SK-N-SH treated with all-trans-retinoic acid at 6 μM for 48 hours (cell line): ENCODE results near the gene GRIA3.

Source experiments
- ATAC-seq: fragments of 200-7000 bp; cut with Tn5 transposase; 3 replicates; pipeline ENCODE4 v1.9.1; 2020; ENCODE audit warnings: mild to moderate bottlenecking, moderate library complexity
- ARNTL ChIP-seq: fragments of 450-650 bp; formaldehyde crosslinking; IDR thresholded peaks from 2 replicates; pipeline ENCODE4 v1.5.0; 2020; ENCODE audit warnings: low read depth, mild to moderate bottlenecking, moderate library complexity, borderline replicate concordance
- BACH2 ChIP-seq: fragments of 250-450 bp; sonication (Bioruptor Pico); IDR thresholded peaks from 2 replicates; pipeline ENCODE4 v1.9.0; 2021; ENCODE audit warnings: mild to moderate bottlenecking, borderline replicate concordance
- CREB5 ChIP-seq: fragments of 250-450 bp; sonication (Bioruptor Pico); IDR thresholded peaks from 2 replicates; pipeline ENCODE4 v1.5.1; 2020; ENCODE audit warnings: low read depth, mild to moderate bottlenecking, moderate library complexity
- CSRNP3 ChIP-seq: fragments of 250-450 bp; sonication (Bioruptor Pico); IDR thresholded peaks from 2 replicates; pipeline ENCODE4 v1.5.1; 2021; ENCODE audit warnings: mild to moderate bottlenecking, moderate library complexity
- ESRRG ChIP-seq: fragments of 250-450 bp; sonication (Bioruptor Pico); IDR thresholded peaks from 2 replicates; pipeline ENCODE4 v1.6.1; 2021; ENCODE audit warnings: mild to moderate bottlenecking
- GLIS3 ChIP-seq: fragments of 250-450 bp; sonication (Bioruptor Pico); IDR thresholded peaks from 2 replicates; pipeline ENCODE4 v1.5.0; 2020; ENCODE audit warnings: mild to moderate bottlenecking, moderate library complexity
- OSR1 ChIP-seq: fragments of 250-450 bp; sonication (Bioruptor Pico); IDR thresholded peaks from 2 replicates; pipeline ENCODE4 v1.8.0; 2022; ENCODE audit warnings: moderate library complexity, mild to moderate bottlenecking, inconsistent platforms
- PATZ1 ChIP-seq: fragments of 250-450 bp; sonication (Bioruptor Pico); IDR thresholded peaks from 2 replicates; pipeline ENCODE4 v1.8.0; 2020; ENCODE audit warnings: mild to moderate bottlenecking, moderate library complexity, borderline replicate concordance
- POU6F1 ChIP-seq: fragments of 250-450 bp; sonication (Bioruptor Pico); IDR thresholded peaks from 2 replicates; pipeline ENCODE4 v1.8.0; 2021; ENCODE audit warnings: low read depth, mild to moderate bottlenecking, moderate library complexity, borderline replicate concordance
- PPARA ChIP-seq: fragments of 250-450 bp; sonication (Bioruptor Pico); IDR thresholded peaks from 2 replicates; pipeline ENCODE4 v1.5.0; 2020; ENCODE audit warnings: mild to moderate bottlenecking, borderline replicate concordance
- RARB ChIP-seq: fragments of 250-450 bp; sonication (Bioruptor Pico); IDR thresholded peaks from 2 replicates; pipeline ENCODE4 v1.8.0; 2021; ENCODE audit warnings: mild to moderate bottlenecking, moderate library complexity
- SNAI2 ChIP-seq: fragments of 250-450 bp; sonication (Bioruptor Pico); IDR thresholded peaks from 2 replicates; pipeline ENCODE4 v1.5.0; 2020; ENCODE audit warnings: mild to moderate bottlenecking, moderate library complexity
- TCF4 ChIP-seq: fragments of 250-450 bp; sonication (Bioruptor Pico); IDR thresholded peaks from 2 replicates; pipeline ENCODE4 v1.8.0; 2021; ENCODE audit warnings: mild to moderate bottlenecking, moderate library complexity, borderline replicate concordance
- TOX ChIP-seq: fragments of 250-450 bp; sonication (Bioruptor Pico); IDR thresholded peaks from 2 replicates; pipeline ENCODE4 v1.8.0; 2021; ENCODE audit warnings: mild to moderate bottlenecking, moderate library complexity, borderline replicate concordance
- TSHZ2 ChIP-seq: fragments of 250-450 bp; sonication (Bioruptor Pico); IDR thresholded peaks from 2 replicates; pipeline ENCODE4 v1.5.0; 2020; ENCODE audit warnings: mild to moderate bottlenecking, moderate library complexity
- ZC3H10 ChIP-seq: fragments of 250-450 bp; sonication (Bioruptor Pico); IDR thresholded peaks from 2 replicates; pipeline ENCODE4 v1.5.1; 2021; ENCODE audit warnings: mild to moderate bottlenecking, moderate library complexity
- ZFP3 ChIP-seq: fragments of 250-450 bp; sonication (Bioruptor Pico); IDR thresholded peaks from 2 replicates; pipeline ENCODE4 v1.5.0; 2020; ENCODE audit warnings: mild to moderate bottlenecking, moderate library complexity
- ZFP30 ChIP-seq: fragments of 450-650 bp; formaldehyde crosslinking; IDR thresholded peaks from 2 replicates; pipeline ENCODE4 v1.5.0; 2022; ENCODE audit warnings: mild to moderate bottlenecking, moderate library complexity
- ZNF565 ChIP-seq: fragments of 450-650 bp; formaldehyde crosslinking; conservative IDR thresholded peaks from 2 replicates; pipeline ENCODE4 v1.5.0; 2020; ENCODE audit warnings: low read depth, mild to moderate bottlenecking, moderate library complexity
- ZNF70 ChIP-seq: fragments of 450-650 bp; formaldehyde crosslinking; IDR thresholded peaks from 2 replicates; pipeline ENCODE4 v1.5.0; 2020; ENCODE audit warnings: mild to moderate bottlenecking, moderate library complexity
- ZNF8 ChIP-seq: fragments of 450-650 bp; formaldehyde crosslinking; IDR thresholded peaks from 2 replicates; pipeline ENCODE4 v1.5.0; 2020; ENCODE audit warnings: mild to moderate bottlenecking, moderate library complexity

The GRIA3 gene

GRCh38 chrX:123499787-123500186, 315.7 kb downstream of the GRIA3 start:
- no peak for TF ChIP-seq OSR1 (CRISPR knock-in tag)
- TF ChIP-seq ARNTL (CRISPR knock-in tag): no peak
- no peak for TF ChIP-seq GLIS3 (CRISPR knock-in tag)
- TF ChIP-seq TCF4 (CRISPR knock-in tag): no peak
- TF ChIP-seq ZFP3: no peak
- no peak for TF ChIP-seq TSHZ2
- TF ChIP-seq ZC3H10 (CRISPR knock-in tag): no peak
- no peak for TF ChIP-seq ZNF8 (CRISPR knock-in tag)
- no peak for TF ChIP-seq CREB5 (CRISPR knock-in tag)
- TF ChIP-seq SNAI2 (CRISPR knock-in tag): no peak
- no peak for TF ChIP-seq POU6F1 (CRISPR knock-in tag)
- no peak for TF ChIP-seq ZNF70 (CRISPR knock-in tag)
- TF ChIP-seq PATZ1 (CRISPR knock-in tag): no peak
- no peak for TF ChIP-seq ZFP30 (CRISPR knock-in tag)
- no peak for TF ChIP-seq ZNF565 (CRISPR knock-in tag)
- no peak for TF ChIP-seq CSRNP3 (CRISPR knock-in tag)
- no peak for TF ChIP-seq PPARA (CRISPR knock-in tag)
- TF ChIP-seq TOX (CRISPR knock-in tag): no peak
- TF ChIP-seq RARB (CRISPR knock-in tag): no peak
- ATAC-seq: no peak

- no peak for TF ChIP-seq ARNTL (CRISPR knock-in tag)
- no peak for TF ChIP-seq TCF4 (CRISPR knock-in tag)
- no peak for TF ChIP-seq ZFP3
- TF ChIP-seq ZNF565 (CRISPR knock-in tag): no peak
- no peak for TF ChIP-seq PATZ1 (CRISPR knock-in tag)
- no peak for TF ChIP-seq ZFP30 (CRISPR knock-in tag)
- no peak for TF ChIP-seq ZC3H10 (CRISPR knock-in tag)
- no peak for TF ChIP-seq TOX (CRISPR knock-in tag)
- no peak for TF ChIP-seq ESRRG (CRISPR knock-in tag)
- TF ChIP-seq CSRNP3 (CRISPR knock-in tag): no peak
- no peak for TF ChIP-seq ZNF8 (CRISPR knock-in tag)
- TF ChIP-seq BACH2 (CRISPR knock-in tag): no peak
- no peak for TF ChIP-seq SNAI2 (CRISPR knock-in tag)
- no peak for TF ChIP-seq TSHZ2
- TF ChIP-seq ZNF70 (CRISPR knock-in tag): no peak
- TF ChIP-seq, all 23 proteins: peak for 0
- no peak for ATAC-seq
Observed at GRCh38 chrX:123504047-123504446, 320.0 kb downstream of the GRIA3 start.
